Measurements from ENCODE around the gene COBL.

The COBL gene

DNA sequence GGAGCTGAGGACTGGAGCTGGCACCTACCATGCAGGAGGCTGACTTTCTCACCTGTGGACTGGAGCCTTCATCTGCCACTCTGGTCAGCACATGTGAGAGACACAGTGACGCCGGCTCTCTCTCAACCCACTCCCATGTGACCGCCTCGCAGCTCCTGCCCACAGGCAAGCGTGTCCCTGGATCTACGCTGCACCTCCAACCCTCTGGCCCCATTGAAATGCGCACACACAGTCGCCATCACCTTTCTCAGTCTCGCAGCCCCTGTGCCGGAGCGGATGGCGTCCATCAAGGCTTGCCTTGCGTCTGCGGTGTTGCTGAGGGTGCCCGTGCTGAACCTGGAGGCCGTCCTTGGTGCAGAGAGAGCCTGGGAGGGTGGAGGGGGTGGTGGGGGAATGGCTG is 291.7 kb downstream of the COBL start:
- no peak for TF ChIP-seq TAF1 (IDR thresholded peaks at IDR 0.05; ENCODE audit: low read depth)
- TF ChIP-seq EP300 (IDR thresholded peaks at IDR 0.05; ENCODE audit: borderline replicate concordance) = no peak
- no peak for TF ChIP-seq RAD21 (IDR thresholded peaks at IDR 0.05; ENCODE audit: low read depth)
- no peak for TF ChIP-seq EGR1 (IDR thresholded peaks at IDR 0.05)
- TF ChIP-seq FOXM1 (IDR thresholded peaks at IDR 0.05; ENCODE audit: borderline replicate concordance, low read depth) = no peak
- no peak for TF ChIP-seq TEAD4 (IDR thresholded peaks at IDR 0.05)
- TF ChIP-seq, protein P1, sequence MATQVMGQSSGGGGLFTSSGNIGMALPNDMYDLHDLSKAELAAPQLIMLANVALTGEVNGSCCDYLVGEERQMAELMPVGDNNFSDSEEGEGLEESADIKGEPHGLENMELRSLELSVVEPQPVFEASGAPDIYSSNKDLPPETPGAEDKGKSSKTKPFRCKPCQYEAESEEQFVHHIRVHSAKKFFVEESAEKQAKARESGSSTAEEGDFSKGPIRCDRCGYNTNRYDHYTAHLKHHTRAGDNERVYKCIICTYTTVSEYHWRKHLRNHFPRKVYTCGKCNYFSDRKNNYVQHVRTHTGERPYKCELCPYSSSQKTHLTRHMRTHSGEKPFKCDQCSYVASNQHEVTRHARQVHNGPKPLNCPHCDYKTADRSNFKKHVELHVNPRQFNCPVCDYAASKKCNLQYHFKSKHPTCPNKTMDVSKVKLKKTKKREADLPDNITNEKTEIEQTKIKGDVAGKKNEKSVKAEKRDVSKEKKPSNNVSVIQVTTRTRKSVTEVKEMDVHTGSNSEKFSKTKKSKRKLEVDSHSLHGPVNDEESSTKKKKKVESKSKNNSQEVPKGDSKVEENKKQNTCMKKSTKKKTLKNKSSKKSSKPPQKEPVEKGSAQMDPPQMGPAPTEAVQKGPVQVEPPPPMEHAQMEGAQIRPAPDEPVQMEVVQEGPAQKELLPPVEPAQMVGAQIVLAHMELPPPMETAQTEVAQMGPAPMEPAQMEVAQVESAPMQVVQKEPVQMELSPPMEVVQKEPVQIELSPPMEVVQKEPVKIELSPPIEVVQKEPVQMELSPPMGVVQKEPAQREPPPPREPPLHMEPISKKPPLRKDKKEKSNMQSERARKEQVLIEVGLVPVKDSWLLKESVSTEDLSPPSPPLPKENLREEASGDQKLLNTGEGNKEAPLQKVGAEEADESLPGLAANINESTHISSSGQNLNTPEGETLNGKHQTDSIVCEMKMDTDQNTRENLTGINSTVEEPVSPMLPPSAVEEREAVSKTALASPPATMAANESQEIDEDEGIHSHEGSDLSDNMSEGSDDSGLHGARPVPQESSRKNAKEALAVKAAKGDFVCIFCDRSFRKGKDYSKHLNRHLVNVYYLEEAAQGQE (IDR thresholded peaks at IDR 0.05; ENCODE audit: low read depth) = no peak

DNA sequence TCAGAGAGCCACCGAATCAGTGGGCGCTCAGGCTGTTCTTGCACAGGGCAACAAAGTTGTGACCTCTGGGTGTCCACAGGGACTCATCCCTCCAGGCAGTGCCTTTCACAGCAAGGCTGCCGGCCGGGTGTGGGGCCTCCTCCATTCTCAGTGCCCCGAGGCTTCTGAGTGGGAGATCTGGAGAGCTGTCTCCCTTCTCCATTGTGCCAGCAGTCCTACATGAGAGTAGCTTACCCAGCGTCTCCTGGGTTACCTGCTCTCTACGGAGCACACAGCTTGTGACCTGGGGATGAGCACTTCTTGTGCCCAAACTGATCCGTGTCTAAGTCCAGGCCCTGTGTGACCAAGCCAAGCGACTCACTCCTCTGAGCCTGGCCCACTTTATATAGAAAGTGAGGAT is 293.1 kb downstream of the COBL start:
- TF ChIP-seq, protein P2, sequence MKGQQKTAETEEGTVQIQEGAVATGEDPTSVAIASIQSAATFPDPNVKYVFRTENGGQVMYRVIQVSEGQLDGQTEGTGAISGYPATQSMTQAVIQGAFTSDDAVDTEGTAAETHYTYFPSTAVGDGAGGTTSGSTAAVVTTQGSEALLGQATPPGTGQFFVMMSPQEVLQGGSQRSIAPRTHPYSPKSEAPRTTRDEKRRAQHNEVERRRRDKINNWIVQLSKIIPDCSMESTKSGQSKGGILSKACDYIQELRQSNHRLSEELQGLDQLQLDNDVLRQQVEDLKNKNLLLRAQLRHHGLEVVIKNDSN (IDR thresholded peaks at IDR 0.05) = no peak
- TF ChIP-seq ZBTB7A (IDR thresholded peaks at IDR 0.05; ENCODE audit: low read depth) = no peak
- no peak for TF ChIP-seq EP300 (IDR thresholded peaks at IDR 0.05; ENCODE audit: borderline replicate concordance)
- no peak for TF ChIP-seq CEBPB (IDR thresholded peaks at IDR 0.05)
- TF ChIP-seq TAF1 (IDR thresholded peaks at IDR 0.05; ENCODE audit: low read depth) = no peak
- no peak for TF ChIP-seq YY1 (IDR thresholded peaks at IDR 0.05; ENCODE audit: low read depth)
- TF ChIP-seq EGR1 (IDR thresholded peaks at IDR 0.05) = no peak

DNA sequence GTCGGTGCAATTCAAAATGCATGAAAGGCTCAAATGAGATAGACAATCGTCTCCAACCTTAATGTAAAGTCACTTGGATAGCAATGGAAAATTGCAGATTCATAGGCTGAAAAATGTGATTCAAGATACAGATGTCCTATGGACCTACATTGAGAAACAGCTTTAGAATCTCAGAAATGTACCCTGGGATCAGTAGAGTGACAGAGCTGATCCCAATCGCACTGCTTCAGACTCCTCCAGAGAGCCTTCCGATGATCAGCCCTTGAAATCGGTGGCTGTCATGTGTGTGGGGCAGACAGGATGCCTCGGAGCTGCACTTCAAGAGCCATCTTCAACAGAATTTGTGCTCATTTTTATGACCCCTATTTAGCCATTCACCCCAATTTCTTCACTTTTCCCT is 293.8 kb downstream of the COBL start:
- TF ChIP-seq EGR1 (IDR thresholded peaks at IDR 0.05) = no peak
- TF ChIP-seq RAD21 (IDR thresholded peaks at IDR 0.05; ENCODE audit: low read depth) = no peak
- TF ChIP-seq, protein P3, sequence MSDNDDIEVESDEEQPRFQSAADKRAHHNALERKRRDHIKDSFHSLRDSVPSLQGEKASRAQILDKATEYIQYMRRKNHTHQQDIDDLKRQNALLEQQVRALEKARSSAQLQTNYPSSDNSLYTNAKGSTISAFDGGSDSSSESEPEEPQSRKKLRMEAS (IDR thresholded peaks at IDR 0.05) = no peak
- TF ChIP-seq, protein P2 (IDR thresholded peaks at IDR 0.05) = no peak
- TF ChIP-seq, protein P1 (IDR thresholded peaks at IDR 0.05; ENCODE audit: low read depth) = no peak
- TF ChIP-seq ZBTB7A (IDR thresholded peaks at IDR 0.05; ENCODE audit: low read depth) = no peak
- TF ChIP-seq YY1 (IDR thresholded peaks at IDR 0.05; ENCODE audit: low read depth) = no peak
- TF ChIP-seq CEBPB (IDR thresholded peaks at IDR 0.05) = no peak
- no peak for TF ChIP-seq TEAD4 (IDR thresholded peaks at IDR 0.05)
- no peak for TF ChIP-seq NFIC (IDR thresholded peaks at IDR 0.05)
- no peak for TF ChIP-seq TCF12 (IDR thresholded peaks at IDR 0.05; ENCODE audit: low read depth)
- no peak for TF ChIP-seq FOXM1 (IDR thresholded peaks at IDR 0.05; ENCODE audit: borderline replicate concordance, low read depth)
- no peak for TF ChIP-seq CREB1 (IDR thresholded peaks at IDR 0.05; ENCODE audit: low read depth)
- no peak for TF ChIP-seq TAF1 (IDR thresholded peaks at IDR 0.05; ENCODE audit: low read depth)

DNA sequence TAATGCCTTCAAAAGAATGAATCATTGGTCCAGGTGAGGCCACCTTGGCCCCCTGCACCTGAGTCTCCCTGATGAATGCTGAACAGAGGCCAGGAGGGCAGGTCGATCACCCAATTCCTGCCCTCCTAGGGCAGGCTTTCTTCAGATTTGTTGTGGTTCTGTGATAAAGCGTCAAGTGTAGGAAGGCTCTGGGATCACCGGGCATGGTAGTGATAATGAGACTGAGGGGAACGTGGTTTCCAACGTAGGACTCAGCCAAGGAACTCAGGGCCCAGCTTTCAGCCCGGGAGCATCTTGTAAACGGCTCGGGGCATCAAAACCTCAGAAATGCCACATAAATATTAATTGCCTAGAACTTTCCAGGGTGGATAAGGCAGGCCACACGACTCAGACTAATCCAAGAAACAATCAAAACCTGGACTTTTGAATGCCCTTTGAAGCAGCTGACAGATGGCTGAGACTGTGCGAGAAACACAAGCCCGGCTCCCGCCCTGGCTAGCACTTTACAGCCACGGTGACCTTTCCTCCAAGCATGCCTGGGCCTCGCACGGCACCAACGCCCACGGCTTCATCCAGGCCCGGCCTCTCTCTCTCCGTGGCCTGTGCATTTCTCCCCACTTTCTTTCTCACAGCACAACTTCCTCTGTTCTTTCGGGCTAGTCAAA is 294.6 kb downstream of the COBL start:
- TF ChIP-seq RAD21 (IDR thresholded peaks at IDR 0.05; ENCODE audit: low read depth) (no peak), TAF1 (IDR thresholded peaks at IDR 0.05; ENCODE audit: low read depth) (no peak), NFIC (IDR thresholded peaks at IDR 0.05) (no peak), EP300 (IDR thresholded peaks at IDR 0.05; ENCODE audit: borderline replicate concordance) (no peak), ZBTB7A (IDR thresholded peaks at IDR 0.05; ENCODE audit: low read depth) (no peak), TCF12 (IDR thresholded peaks at IDR 0.05; ENCODE audit: low read depth) (no peak), CEBPB (IDR thresholded peaks at IDR 0.05) (no peak), FOXM1 (IDR thresholded peaks at IDR 0.05; ENCODE audit: borderline replicate concordance, low read depth) (no peak), CREB1 (IDR thresholded peaks at IDR 0.05; ENCODE audit: low read depth) (no peak), TEAD4 (IDR thresholded peaks at IDR 0.05) (no peak), YY1 (IDR thresholded peaks at IDR 0.05; ENCODE audit: low read depth) (no peak), EGR1 (IDR thresholded peaks at IDR 0.05) (no peak)
- TF ChIP-seq, protein P2 (IDR thresholded peaks at IDR 0.05) = no peak
- TF ChIP-seq, protein P1 (IDR thresholded peaks at IDR 0.05; ENCODE audit: low read depth) = no peak
- TF ChIP-seq, protein P3 (IDR thresholded peaks at IDR 0.05) = no peak
